ENCODE data around the gene SEMA4G.

SEMA4G gene

DNA sequence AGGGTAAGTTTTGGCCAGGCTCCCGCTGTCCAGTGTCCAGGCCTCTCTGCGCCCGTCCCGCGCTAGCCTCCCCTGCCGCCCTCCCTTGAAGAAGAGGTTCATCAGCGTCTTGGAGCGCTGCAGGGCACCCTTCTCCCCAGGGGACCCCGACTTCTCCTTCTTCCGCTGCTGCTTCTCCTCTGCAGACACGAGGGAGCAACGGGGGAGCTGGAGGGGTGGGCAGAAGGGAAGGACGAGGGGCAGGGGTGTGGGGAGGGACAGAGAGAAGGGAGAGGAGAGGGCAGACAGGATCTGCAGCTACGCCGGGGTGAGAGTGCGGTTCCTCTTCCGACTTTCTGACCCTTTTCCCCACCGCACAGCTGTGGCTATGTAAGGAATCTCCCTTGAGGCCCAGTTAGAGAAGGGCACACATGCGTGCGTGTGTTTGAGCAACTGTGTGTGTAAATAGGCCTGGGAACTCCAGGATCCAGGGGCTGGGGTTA is 48.9 kb downstream of the SEMA4G start:
- no peak overlapping the region for H3K4me3 ChIP-seq (ENCODE audit: low read length)
- DNase-seq (ENCODE audit: low read depth): no peak
- TF ChIP-seq CTCF (IDR thresholded peaks at IDR 0.05; ENCODE audit: insufficient read depth, low read depth, low read length, missing control alignments): no peak

DNA sequence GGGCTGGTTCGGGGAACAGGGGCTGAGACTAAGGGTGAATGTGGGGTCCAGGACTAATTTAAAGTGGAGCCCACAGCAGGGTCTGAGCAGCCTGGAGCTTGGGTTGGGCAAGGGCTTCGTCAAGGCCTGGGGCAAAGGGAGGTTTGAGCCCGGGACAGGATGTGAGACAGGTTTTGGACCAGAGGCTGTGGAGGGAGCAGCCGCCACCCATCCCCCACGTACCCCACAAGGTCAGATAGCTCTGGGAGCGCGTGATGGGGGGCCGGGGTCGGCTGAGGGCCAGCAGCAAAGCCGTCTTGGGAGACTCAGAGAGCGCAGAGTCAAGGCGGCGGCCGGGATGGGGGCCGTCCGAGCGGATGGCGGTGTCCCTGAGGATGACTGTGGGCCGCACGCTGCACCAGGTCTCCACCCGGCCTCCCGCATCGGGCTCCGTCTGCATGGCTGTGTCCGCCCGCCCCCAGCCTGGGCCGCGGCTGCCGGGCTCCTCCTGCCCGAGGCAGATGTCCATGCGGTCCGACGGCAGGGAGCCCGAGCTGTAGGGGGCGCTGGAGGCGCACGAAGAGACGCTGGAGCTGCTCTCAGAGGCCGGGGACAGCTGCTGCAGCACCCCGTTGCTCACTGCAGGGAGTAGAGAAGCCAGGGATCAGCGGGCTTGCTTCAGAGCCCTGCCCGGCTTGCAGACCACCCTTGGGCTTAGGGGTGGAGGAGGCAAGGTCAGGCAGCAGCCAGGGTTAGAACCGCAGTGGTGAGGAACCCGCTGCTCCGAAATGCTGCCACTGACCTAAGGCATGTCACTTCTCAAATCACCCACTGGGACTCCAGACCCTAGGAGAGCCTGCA is 49.5 kb downstream of the SEMA4G start:
- DNase-seq (ENCODE audit: low read depth): peak; percentile 76
- H3K4me3 ChIP-seq (ENCODE audit: low read length): no peak overlapping the region
- peak; percentile 70 for TF ChIP-seq CTCF (IDR thresholded peaks at IDR 0.05; ENCODE audit: insufficient read depth, low read depth, low read length, missing control alignments)

Data from epithelial cell of esophagus (primary cell).